H9 (cell line): ENCODE data around the gene AFDN. TPM values are rescaled to one million over a fixed set of nuclear protein-coding genes. Genes with fewer than 3 reads are reported as not detected.

ENCODE experiments used
- DNase-seq: peaks from one replicate; pipeline ENCODE4 v3.0.0-alpha.2; 2017
- H2AFZ ChIP-seq: one replicate; pipeline ENCODE4 v1.6.1; 2013; ENCODE audit warnings: mild to moderate bottlenecking, low read length, control low read depth, moderate library complexity
- H2AK5ac ChIP-seq: 2 replicates; pipeline ENCODE4 v1.6.1; 2013; ENCODE audit warnings: low read length, control low read depth, mixed read lengths; ENCODE audit not compliant: insufficient read length
- H2BK120ac ChIP-seq: one replicate; pipeline ENCODE4 v1.6.1; 2013; ENCODE audit warnings: low read depth, mild to moderate bottlenecking, low read length, control low read depth, inconsistent platforms; ENCODE audit not compliant: poor library complexity, severe bottlenecking
- H2BK12ac ChIP-seq: 2 replicates; pipeline ENCODE4 v1.6.1; 2013; ENCODE audit warnings: low read length, control low read depth, mixed read lengths, low read depth; ENCODE audit not compliant: insufficient read length
- H2BK15ac ChIP-seq: 2 replicates; pipeline ENCODE4 v1.6.1; 2013; ENCODE audit warnings: low read depth, low read length, control low read depth
- H2BK20ac ChIP-seq: one replicate; pipeline ENCODE4 v1.6.1; 2013; ENCODE audit warnings: low read depth, mild to moderate bottlenecking, low read length, control low read depth, inconsistent platforms; ENCODE audit not compliant: poor library complexity, severe bottlenecking
- H2BK5ac ChIP-seq: 2 replicates; pipeline ENCODE4 v1.6.1; 2013; ENCODE audit warnings: low read length, control low read depth, mixed read lengths; ENCODE audit not compliant: insufficient read length
- H3K14ac ChIP-seq: 2 replicates; pipeline ENCODE4 v1.6.1; 2013; ENCODE audit warnings: low read length, control low read depth; ENCODE audit not compliant: insufficient read depth
- H3K18ac ChIP-seq: 2 replicates; pipeline ENCODE4 v1.6.1; 2013; ENCODE audit warnings: low read depth, mild to moderate bottlenecking, mixed read lengths, low read length, control low read depth; ENCODE audit not compliant: insufficient read length
- H3K23ac ChIP-seq: 2 replicates; pipeline ENCODE4 v1.6.1; 2013; ENCODE audit warnings: low read length, control low read depth, mixed read lengths, low read depth; ENCODE audit not compliant: insufficient read length
- H3K23me2 ChIP-seq: 2 replicates; pipeline ENCODE4 v1.6.1; 2013; ENCODE audit warnings: low read depth, mild to moderate bottlenecking, mixed read lengths, low read length, control low read depth; ENCODE audit not compliant: insufficient read length, poor library complexity, severe bottlenecking
- H3K27ac ChIP-seq: 2 replicates; pipeline ENCODE4 v1.5.1; 2013; ENCODE audit warnings: low read length, control low read depth, mixed read lengths, low read depth; ENCODE audit not compliant: insufficient read length
- H3K27me3 ChIP-seq: 2 replicates; pipeline ENCODE4 v1.6.1; 2013; ENCODE audit warnings: low read length, control low read depth, inconsistent platforms; ENCODE audit not compliant: insufficient read depth
- H3K4ac ChIP-seq: 2 replicates; pipeline ENCODE4 v1.6.1; 2013; ENCODE audit warnings: low read depth, mild to moderate bottlenecking, control low read depth, inconsistent platforms, low read length, moderate library complexity
- H3K4me1 ChIP-seq: 2 replicates; pipeline ENCODE4 v1.6.1; 2013; ENCODE audit warnings: low read length, control low read depth, inconsistent platforms; ENCODE audit not compliant: insufficient read depth
- H3K4me2 ChIP-seq: 2 replicates; pipeline ENCODE4 v1.6.1; 2013; ENCODE audit warnings: low read length, control low read depth, mixed read lengths; ENCODE audit not compliant: insufficient read length, insufficient read depth
- H3K56ac ChIP-seq: 2 replicates; pipeline ENCODE4 v1.6.1; 2013; ENCODE audit warnings: low read depth, mild to moderate bottlenecking, mixed read lengths, low read length, control low read depth; ENCODE audit not compliant: insufficient read length
- H3K79me1 ChIP-seq: 2 replicates; pipeline ENCODE4 v1.6.1; 2013; ENCODE audit warnings: low read depth, mild to moderate bottlenecking, moderate library complexity, low read length, control low read depth, inconsistent platforms; ENCODE audit not compliant: insufficient read depth, poor library complexity, severe bottlenecking
- H3K79me2 ChIP-seq: 2 replicates; pipeline ENCODE4 v1.6.1; 2013; ENCODE audit warnings: low read length, control low read depth, inconsistent platforms; ENCODE audit not compliant: insufficient read depth
- H3K9ac ChIP-seq: 2 replicates; pipeline ENCODE4 v1.6.1; 2013; ENCODE audit warnings: low read length, control low read depth, mixed read lengths; ENCODE audit not compliant: insufficient read length; ENCODE audit errors: extremely low read depth
- H3K9me3 ChIP-seq: one replicate; pipeline ENCODE4 v1.6.1; 2013; ENCODE audit warnings: low read depth, low read length, inconsistent platforms; ENCODE audit not compliant: control insufficient read depth
- H3T11ph ChIP-seq: one replicate; pipeline ENCODE4 v1.6.1; 2013; ENCODE audit warnings: mild to moderate bottlenecking, low read length, control low read depth, inconsistent platforms
- H4K20me1 ChIP-seq: one replicate; pipeline ENCODE4 v1.6.1; 2013; ENCODE audit not compliant: control insufficient read depth, insufficient read length, insufficient read depth
- H4K5ac ChIP-seq: 2 replicates; pipeline ENCODE4 v1.6.1; 2013; ENCODE audit warnings: low read depth, mild to moderate bottlenecking, mixed read lengths, low read length, control low read depth; ENCODE audit not compliant: insufficient read length
- H4K8ac ChIP-seq: replicated peaks from 2 replicates; pipeline ENCODE4 v1.6.1; 2013; ENCODE audit warnings: low read length, control low read depth, mixed read lengths, low read depth; ENCODE audit not compliant: insufficient read length
- H4K91ac ChIP-seq: 2 replicates; pipeline ENCODE4 v1.6.1; 2013; ENCODE audit warnings: low read depth, mild to moderate bottlenecking, moderate library complexity, mixed read lengths, low read length, control low read depth; ENCODE audit not compliant: insufficient read length
- H3K27ac Mint-ChIP-seq, 3 experiments: 2 replicates in 2 of 3; 3 replicates in 1 of 3; pipeline ENCODE4 v1.8.0; 2020 to 2021; ENCODE audit warnings: mixed read lengths in 3 of 3, mild to moderate bottlenecking in 1 of 3, moderate library complexity in 1 of 3
- H3K27me3 Mint-ChIP-seq: 2 replicates; pipeline ENCODE4 v1.8.0; 2021; ENCODE audit warnings: low read depth, mild to moderate bottlenecking, moderate library complexity, mixed read lengths
- H3K36me3 Mint-ChIP-seq, 3 experiments: 2 replicates in 2 of 3; 3 replicates in 1 of 3; pipeline ENCODE4 v1.8.0; 2020 to 2021; ENCODE audit warnings: low read depth in 3 of 3, mixed read lengths in 3 of 3; ENCODE audit not compliant: insufficient read depth in 1 of 3
- H3K4me1 Mint-ChIP-seq, 2 experiments: 2 replicates each; pipeline ENCODE4 v1.8.0; 2020; ENCODE audit warnings: mixed read lengths in 2 of 2
- H3K4me3 Mint-ChIP-seq, 2 experiments: 2 replicates in 1 of 2; 3 replicates in 1 of 2; pipeline ENCODE4 v1.8.0; 2020 to 2021; ENCODE audit warnings: mild to moderate bottlenecking in 2 of 2, mixed read lengths in 2 of 2, moderate library complexity in 1 of 2
- H3K9me3 Mint-ChIP-seq, 2 experiments: 2 replicates in 1 of 2; 3 replicates in 1 of 2; pipeline ENCODE4 v1.8.0; 2020; ENCODE audit warnings: mild to moderate bottlenecking in 2 of 2, mixed read lengths in 2 of 2, moderate library complexity in 1 of 2
- CTCF ChIP-seq: fragments of 200-600 bp; sonication (generic); conservative IDR thresholded peaks from 3 replicates; pipeline ENCODE4 v1.8.0; 2021; ENCODE audit warnings: antibody characterized with exemption, mild to moderate bottlenecking
- WGBS: extraction: QIAGEN DNeasy Blood & Tissue Kit; methylation state at CpG from one replicate; pipeline ENCODE4 v1.1.7; 2013; ENCODE audit warnings: missing lambda C conversion rate, low lambda C conversion rate, mixed read lengths; ENCODE audit not compliant: insufficient read length; ENCODE audit errors: extremely low coverage; 5-methylcytosine and 5-hydroxymethylcytosine counted together
- total RNA-seq: library from RNA; stranded (reverse); gene quantifications from 2 replicates; pipeline ENCODE4 v1.2.1, GENCODE V29; 2021

Gene AFDN
- total RNA-seq, 1 experiment from 2014 or later, result 157 TPM

GRCh38 chr6:167795321-167795811 is 31.3 kb upstream of the AFDN start:
- H3K9ac ChIP-seq, result no peak overlapping the region
- H3K9me3 Mint-ChIP-seq, result no peaks in the 10 kb centered on the region; a peak in 1 of 5 replicates
- no peak overlapping the region for H3K23ac ChIP-seq
- H3T11ph ChIP-seq, result no peak overlapping the region
- no peak overlapping the region for H3K14ac ChIP-seq
- WGBS, result no CpG with 5 or more reads among the region's 17 CpGs
- H2AK5ac ChIP-seq, result no peak overlapping the region
- no peak overlapping the region for H3K4me2 ChIP-seq
- H3K4me3 Mint-ChIP-seq, result no peak overlapping the region
- no peak overlapping the region for H4K5ac ChIP-seq
- H2BK15ac ChIP-seq, result no peak overlapping the region
- no peak overlapping the region for H4K8ac ChIP-seq
- no peak for TF ChIP-seq CTCF
- no peak overlapping the region for H2BK12ac ChIP-seq
- H3K56ac ChIP-seq, result no peak overlapping the region
- H3K23me2 ChIP-seq, result no peaks in the 10 kb centered on the region
- H3K27ac ChIP-seq, result no peak overlapping the region
- H3K4ac ChIP-seq, result no peak overlapping the region
- no peaks in the 10 kb centered on the region for H3K9me3 ChIP-seq
- H3K79me2 ChIP-seq, result no peaks in the 10 kb centered on the region
- H2AFZ ChIP-seq, result no peak overlapping the region
- H3K4me1 ChIP-seq, result no peaks in the 10 kb centered on the region
- peaks cover 15 to 25% of the 10 kb centered on the region in 2 experiments for H3K4me1 Mint-ChIP-seq
- DNase-seq, result no peak
- H3K79me1 ChIP-seq, result no peaks in the 10 kb centered on the region
- no peak overlapping the region for H2BK120ac ChIP-seq
- H3K36me3 Mint-ChIP-seq, result no peaks in the 10 kb centered on the region
- H2BK20ac ChIP-seq, result no peak overlapping the region
- no peak overlapping the region for H2BK5ac ChIP-seq
- no peaks in the 10 kb centered on the region for H3K27me3 ChIP-seq
- H3K27me3 Mint-ChIP-seq, result peaks cover 1% of the 10 kb centered on the region; the same call in 1 of the 2 replicates
- H4K20me1 ChIP-seq, result no peaks in the 10 kb centered on the region
- no peak overlapping the region for H3K18ac ChIP-seq
- H3K27ac Mint-ChIP-seq, result no peak overlapping the region
- no peak overlapping the region for H4K91ac ChIP-seq
